ENCODE measurements around the gene MMP7. TPM values are rescaled to one million over a fixed set of nuclear protein-coding genes. Genes with fewer than 3 reads are reported as not detected.

MMP7 gene
- total and polyA plus RNA-seq, 2 donors (not counting 3 experiments of a cell fraction or from before 2014, with no cell fraction given), result 0.65 TPM; not detected in 1

DNA sequence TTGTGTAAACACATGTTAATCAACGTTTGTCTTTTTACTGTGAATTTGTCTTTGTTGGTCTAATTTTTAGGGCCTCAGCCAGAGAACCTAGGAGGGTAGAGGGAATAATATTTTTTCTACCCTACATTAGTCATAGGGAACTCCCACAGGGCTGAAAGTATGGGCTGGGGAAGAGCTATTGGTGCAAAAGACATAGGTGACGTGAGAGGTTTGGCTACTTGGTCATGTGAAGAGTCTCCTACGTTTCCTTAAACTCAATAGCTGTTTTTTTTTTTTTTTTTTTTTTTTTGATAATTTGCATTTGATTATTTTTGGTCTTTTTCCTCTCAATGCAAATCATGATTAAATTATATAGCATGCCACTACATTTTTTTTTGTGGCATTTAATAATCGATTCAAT lies 15.9 kb upstream of the MMP7 start:
- Histone ChIP-seq H4K20me1 (replicated peaks; ENCODE audit: control insufficient read depth, extremely low read depth, insufficient read depth, low read length) (no peaks in the 10 kb centered on the region), H3K4me2 (ENCODE audit: insufficient read depth, low read length) (no peak overlapping the region), H3K4me1 (ENCODE audit: control insufficient read depth, extremely low read depth, insufficient read depth, low read length) (no peaks in the 10 kb centered on the region), H3K9me3 (replicated peaks; ENCODE audit: control insufficient read depth, insufficient read depth, low read length) (no peaks in the 10 kb centered on the region), H3K27ac (ENCODE audit: insufficient read depth, low read depth, low read length) (no peak overlapping the region), H3K27me3 (ENCODE audit: control insufficient read depth in 2 of 2, insufficient read depth in 2 of 2, low read length in 2 of 2) (no peaks in the 10 kb centered on the region), H3K36me3 (ENCODE audit: control insufficient read depth in 2 of 2, extremely low read depth in 1 of 2, insufficient read depth in 2 of 2, low read length in 2 of 2) (no peaks in the 10 kb centered on the region), H3K9ac (replicated peaks; ENCODE audit: extremely low read depth, insufficient read depth, low read length) (no peak overlapping the region), H3K79me2 (ENCODE audit: control insufficient read depth, insufficient read depth, low read length) (no peaks in the 10 kb centered on the region), H3K9me1 (replicated peaks; ENCODE audit: control insufficient read depth, extremely low read depth, insufficient read depth, low read length) (no peaks in the 10 kb centered on the region), H2AFZ (ENCODE audit: low read depth, low read length) (no peak overlapping the region), H3K4me3 (replicated peaks in 1 of 3; ENCODE audit: insufficient read depth in 1 of 3, low read depth in 1 of 3, low read length in 3 of 3) (no peak overlapping the region)
- TF ChIP-seq MYC (IDR thresholded peaks at IDR 0.05; ENCODE audit: low read depth, low read length) (no peak), POLR2AphosphoS5 (IDR thresholded peaks at IDR 0.05; ENCODE audit: insufficient read depth, low read depth, low read length) (no peak), EZH2 (IDR thresholded peaks at IDR 0.05; ENCODE audit: borderline replicate concordance, low read depth, low read length, severe bottlenecking) (no peak), FOS (IDR thresholded peaks at IDR 0.05; ENCODE audit: borderline replicate concordance, insufficient read depth, low read length) (no peak), GATA2 (IDR thresholded peaks at IDR 0.05; ENCODE audit: insufficient read depth, insufficient read length, low read depth, low read length) (no peak), JUN (IDR thresholded peaks at IDR 0.05; ENCODE audit: borderline replicate concordance, insufficient read depth, insufficient read length, low read depth) (no peak), POLR2A (IDR thresholded peaks at IDR 0.05; ENCODE audit: low read depth, low read length) (no peak)
- TF ChIP-seq, protein P1, sequence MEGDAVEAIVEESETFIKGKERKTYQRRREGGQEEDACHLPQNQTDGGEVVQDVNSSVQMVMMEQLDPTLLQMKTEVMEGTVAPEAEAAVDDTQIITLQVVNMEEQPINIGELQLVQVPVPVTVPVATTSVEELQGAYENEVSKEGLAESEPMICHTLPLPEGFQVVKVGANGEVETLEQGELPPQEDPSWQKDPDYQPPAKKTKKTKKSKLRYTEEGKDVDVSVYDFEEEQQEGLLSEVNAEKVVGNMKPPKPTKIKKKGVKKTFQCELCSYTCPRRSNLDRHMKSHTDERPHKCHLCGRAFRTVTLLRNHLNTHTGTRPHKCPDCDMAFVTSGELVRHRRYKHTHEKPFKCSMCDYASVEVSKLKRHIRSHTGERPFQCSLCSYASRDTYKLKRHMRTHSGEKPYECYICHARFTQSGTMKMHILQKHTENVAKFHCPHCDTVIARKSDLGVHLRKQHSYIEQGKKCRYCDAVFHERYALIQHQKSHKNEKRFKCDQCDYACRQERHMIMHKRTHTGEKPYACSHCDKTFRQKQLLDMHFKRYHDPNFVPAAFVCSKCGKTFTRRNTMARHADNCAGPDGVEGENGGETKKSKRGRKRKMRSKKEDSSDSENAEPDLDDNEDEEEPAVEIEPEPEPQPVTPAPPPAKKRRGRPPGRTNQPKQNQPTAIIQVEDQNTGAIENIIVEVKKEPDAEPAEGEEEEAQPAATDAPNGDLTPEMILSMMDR (IDR thresholded peaks at IDR 0.05; ENCODE audit: extremely low read depth in 1 of 2, insufficient read depth in 1 of 2, low read depth in 1 of 2, low read length in 2 of 2), result no peak
- TF ChIP-seq, protein P2, sequence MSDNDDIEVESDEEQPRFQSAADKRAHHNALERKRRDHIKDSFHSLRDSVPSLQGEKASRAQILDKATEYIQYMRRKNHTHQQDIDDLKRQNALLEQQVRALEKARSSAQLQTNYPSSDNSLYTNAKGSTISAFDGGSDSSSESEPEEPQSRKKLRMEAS (IDR thresholded peaks at IDR 0.05; ENCODE audit: insufficient read depth, insufficient read length), result no peak
- DNase-seq (ENCODE audit: low read depth, low spot score) (no peak), FAIRE-seq (no peak)
- ChIA-PET POLR2A (no interaction called here), CTCF (interaction anchor here (1.0 to 1.8 kb wide), 4 partner anchors 14 to 252 kb away, joined by 3 to 5 read pairs (median 4); no protein-coding TSS in a partner anchor)
- dilution Hi-C loops (cut with MboI; ENCODE audit: extremely low pct_ligation_motif_present, low sequenced_read_pairs) (no loop called here), intact Hi-C loops (cut with micrococcal nuclease) (no loop called here)
- no TSS peak for BruUV-seq (replicated peaks)
